Kidney (tissue), 14 donors: ENCODE data around the gene C18orf63. TPM values are rescaled to one million over a fixed set of nuclear protein-coding genes. Genes with fewer than 3 reads are reported as not detected.
"Not testable (repeated sequence)": the region's sequence is repeated elsewhere in the genome, so short reads cannot be mapped to it uniquely, and the experiment has no call there.

Experiments used
- DNase-seq, 5 donors: peaks; one replicate each; pipeline ENCODE4 v3.0.0-alpha.2; 2013 to 2020
- FAIRE-seq: peaks from 2 replicates; lab custom pipeline; 2012; peaks lifted over from hg19 to GRCh38; lab: Jason Lieb, UNC
- H3K27ac ChIP-seq, 2 donors: one replicate each; pipeline ENCODE4 v1.7.0; 2013; ENCODE audit warnings: low read depth in 2 of 2, low read length in 2 of 2, inconsistent platforms in 1 of 2
- H3K27me3 ChIP-seq: one replicate; pipeline ENCODE4 v1.7.1; 2013; ENCODE audit warnings: low read length, inconsistent platforms; ENCODE audit not compliant: control insufficient read depth, insufficient read depth
- H3K36me3 ChIP-seq, 3 donors: one replicate each; pipeline versions ENCODE4 v1.7.0 to v1.7.1; 2013; ENCODE audit warnings: low read length in 3 of 3, control low read depth in 1 of 3, inconsistent platforms in 1 of 3; ENCODE audit not compliant: insufficient read depth in 3 of 3, control insufficient read depth in 2 of 3
- H3K4me1 ChIP-seq, 3 donors: one replicate each; pipeline versions ENCODE4 v1.7.0 to v1.7.1; 2013; ENCODE audit warnings: low read length in 3 of 3, inconsistent platforms in 1 of 3, low read depth in 1 of 3; ENCODE audit not compliant: control insufficient read depth in 2 of 3, insufficient read depth in 2 of 3
- H3K4me3 ChIP-seq, 3 donors: one replicate each; pipeline versions ENCODE4 v1.7.0 to v1.8.1; 2013; ENCODE audit warnings: low read length in 3 of 3, control low read depth in 1 of 3, inconsistent platforms in 1 of 3
- H3K9ac ChIP-seq, 3 donors: one replicate each; pipeline versions ENCODE4 v1.7.0 to v1.7.1; 2013; ENCODE audit warnings: low read length in 3 of 3, control low read depth in 1 of 3, inconsistent platforms in 1 of 3
- H3K9me3 ChIP-seq, 3 donors: one replicate each; pipeline versions ENCODE4 v1.7.0 to v1.7.1; 2013; ENCODE audit warnings: low read length in 3 of 3, control low read depth in 1 of 3, inconsistent platforms in 1 of 3; ENCODE audit not compliant: control insufficient read depth in 2 of 3, insufficient read depth in 1 of 3
- CTCF ChIP-seq: IDR thresholded peaks from 3 replicates; pipeline ENCODE4 v1.5.1; 2012; ENCODE audit warnings: mild to moderate bottlenecking, moderate library complexity, borderline replicate concordance; ENCODE audit not compliant: insufficient read depth; ENCODE audit errors: extremely low read depth
- intact Hi-C: fragments of 100-400 bp; cut with DNase I; formaldehyde crosslinking; loops from one replicate; pipeline ENCODE4 v1.11.1; 2022
- polyA plus RNA-seq: library from polyadenylated mRNA; stranded (reverse); fragments of 350-450 nt; fragmentation: Illumina TruSeq; extraction: RNeasy Lipid Tissue Mini Kit (QIAGEN cat#74804); gene quantifications from one replicate; pipeline ENCODE4 v1.2.3, GENCODE V29; 2014; ENCODE audit warnings: low read depth, low replicate concordance; ENCODE audit not compliant: insufficient read depth
- total RNA-seq: library from RNA; stranded (reverse); fragmentation: NEBNext Ultra II Directional; extraction: Animal tissue kit (Norgen Biotek cat#: 25700); gene quantifications from one replicate; pipeline ENCODE4 v1.2.1, GENCODE V29; 2021
- donor health status: control.
- donor health status: control.
- donor health status: control.
- donor health status: control.
- donor health status: control.
- donor health status: DM: yes; HTN: yes; CAD: no.
- donor health status: Normal renal cell carcinoma (clear cell type).

C18orf63 gene
- total and polyA plus RNA-seq, 2 donors from 2014 or later = not detected

GRCh38 chr18:74284191-74284979 is 31.3 kb upstream of the C18orf63 start:
- DNase-seq (peak in 3 of 5 donors; percentile 70 to 86 (median 83)), FAIRE-seq (no peak)

GRCh38 chr18:74284980-74285355 is 30.7 kb upstream of the C18orf63 start:
- Histone ChIP-seq H3K4me3 (peak overlapping the region in 2 of 3 donors; percentile 26 to 39), H3K27ac (peak overlapping the region; percentile 77 to 83), H3K36me3 (peaks cover 0 to 14% (median 5%) of the 10 kb centered on the region in 3 donors), H3K4me1 (peaks cover 0 to 58% (median 57%) of the 10 kb centered on the region in 3 donors), H3K9ac (peak overlapping the region in 1 of 3 donors; percentile 57), H3K9me3 (no peaks in the 10 kb centered on the region), H3K27me3 (no peaks in the 10 kb centered on the region)
- intact Hi-C loops = loop anchor here (5.0 kb wide), 1 partner anchor 38 kb away; no protein-coding TSS in a partner anchor
- FAIRE-seq (no peak), DNase-seq (no peak)
- no peak for TF ChIP-seq CTCF

More at GRCh38 chr18:74284191-74284979, 31.3 kb upstream of the C18orf63 start:
- Histone ChIP-seq H3K9me3 (no peaks in the 10 kb centered on the region), H3K27me3 (no peaks in the 10 kb centered on the region), H3K4me1 (peaks cover 0 to 58% (median 57%) of the 10 kb centered on the region in 3 donors), H3K9ac (peak overlapping the region in 1 of 3 donors; percentile 57), H3K27ac (peak overlapping the region; percentile 77 to 83), H3K36me3 (peaks cover 0 to 14% (median 5%) of the 10 kb centered on the region in 3 donors), H3K4me3 (peak overlapping the region in 2 of 3 donors; percentile 26 to 39)
- TF ChIP-seq CTCF = no peak
- intact Hi-C loops = loop anchor here (5.0 kb wide), 1 partner anchor 37 kb away; no protein-coding TSS in a partner anchor

- intact Hi-C loops, DNase-seq, FAIRE-seq, H3K9me3 ChIP-seq, H3K27me3 ChIP-seq: not testable (repeated sequence)
- Histone ChIP-seq H3K27ac (peak overlapping the region; percentile 58 to 77), H3K4me1 (peaks cover 0 to 57% (median 56%) of the 10 kb centered on the region in 3 donors), H3K4me3 (peak overlapping the region in 1 of 3 donors; percentile 39), H3K9ac (peak overlapping the region in 1 of 3 donors; percentile 57), H3K36me3 (peaks cover 0 to 18% (median 5%) of the 10 kb centered on the region in 3 donors)
These were observed 30.1 kb upstream of the C18orf63 start for GRCh38 chr18:74285583-74285982.
